HG03108 (cell line): ENCODE measurements around the gene DPT.

ENCODE experiments used
- ATAC-seq: cut with Tn5 transposase; IDR thresholded peaks from one replicate; pipeline ENCODE4 v1.9.1; 2021; ENCODE audit warnings: moderate library complexity; ENCODE audit not compliant: unreplicated experiment

The DPT gene

DNA sequence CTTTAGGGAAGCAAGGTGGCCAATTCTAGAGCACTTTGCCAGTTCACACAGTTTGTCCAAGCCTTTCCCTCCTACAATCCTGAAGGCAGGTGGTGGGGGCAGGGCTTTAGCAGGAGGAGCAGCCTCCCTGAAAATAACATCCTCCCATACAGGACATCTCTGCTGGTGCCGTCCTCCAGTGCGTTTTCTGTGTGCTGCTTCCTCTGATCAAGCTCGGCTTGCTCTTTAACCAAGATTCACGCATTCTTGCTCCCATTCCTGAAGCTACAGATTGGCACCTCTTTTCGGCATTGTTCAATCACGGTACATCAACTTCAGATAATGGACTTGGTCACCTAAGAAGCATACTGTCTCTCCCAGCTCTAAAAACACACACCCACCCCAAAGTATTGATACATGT is 7.5 kb upstream of the DPT start:
- no peak for ATAC-seq

- no peak for ATAC-seq
Observed at GRCh38 chr1:168735974-168736373, 7.0 kb upstream of the DPT start.

DNA sequence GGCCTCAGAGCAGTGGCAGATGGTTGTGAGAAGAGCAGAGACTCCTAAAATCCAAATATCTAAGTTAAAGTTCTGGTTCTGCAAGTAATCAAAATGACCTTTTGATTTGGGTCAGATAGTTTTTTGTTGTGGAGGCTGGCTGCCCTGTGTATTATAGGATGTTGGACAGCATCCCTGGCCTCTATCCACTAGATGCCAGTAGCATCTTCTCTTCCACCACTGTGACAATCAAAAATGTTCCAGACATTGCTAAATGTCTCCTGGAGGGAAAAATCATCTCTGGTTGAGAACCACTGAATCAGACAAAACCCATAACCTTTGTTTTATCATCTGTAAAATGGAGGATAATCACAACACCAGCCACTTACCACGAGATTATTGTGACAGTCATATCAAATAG is 5.9 kb upstream of the DPT start:
- no peak for ATAC-seq

- no peak for ATAC-seq
Observed at GRCh38 chr1:168734271-168734670, 5.3 kb upstream of the DPT start.

DNA sequence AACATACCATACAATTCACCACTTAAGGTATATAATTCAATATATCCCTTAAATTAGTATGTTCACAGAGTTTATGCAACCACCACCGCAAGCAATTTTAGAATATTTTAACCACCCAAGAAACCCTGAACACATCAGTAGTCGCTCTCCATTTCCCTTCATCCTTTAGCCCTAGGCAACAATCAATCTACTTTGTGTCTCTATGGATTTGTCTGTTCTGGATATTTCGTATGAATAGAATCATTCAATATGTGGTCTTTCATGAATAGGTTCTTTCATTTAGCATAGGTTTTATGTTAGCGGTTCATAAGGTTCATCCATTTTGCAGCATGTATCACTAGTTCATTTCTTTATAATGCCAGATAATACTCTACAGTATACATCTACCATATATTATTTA is 4.2 kb upstream of the DPT start:
- no peak for ATAC-seq

- ATAC-seq = no peak
Observed at GRCh38 chr1:168732736-168733135, 3.7 kb upstream of the DPT start.

GRCh38 chr1:168731244-168731953 is 2.4 kb upstream of the DPT start:
- ATAC-seq = no peak

DNA sequence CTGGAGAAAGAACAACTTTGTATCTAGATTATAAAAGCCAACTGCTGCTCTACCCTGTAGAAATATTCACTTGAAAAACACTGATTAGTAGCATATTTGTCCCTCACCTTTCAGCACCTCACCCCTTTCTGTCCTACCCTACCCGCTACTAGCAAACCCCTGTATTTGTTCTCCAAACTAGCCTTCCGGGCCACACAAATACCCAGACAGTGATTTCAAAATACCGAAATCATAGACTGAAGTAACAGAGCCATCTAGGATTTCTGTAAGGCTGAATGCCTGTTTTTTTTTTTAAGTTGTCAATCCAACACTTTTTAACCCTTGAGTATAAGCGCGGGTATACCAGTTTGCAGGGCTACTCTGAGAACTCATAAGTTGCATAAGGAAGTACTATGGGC is 398 bp upstream of the DPT start:
- ATAC-seq = no peak

GRCh38 chr1:168726719-168727118 is 2.3 kb downstream of the DPT start:
- no peak for ATAC-seq

DNA sequence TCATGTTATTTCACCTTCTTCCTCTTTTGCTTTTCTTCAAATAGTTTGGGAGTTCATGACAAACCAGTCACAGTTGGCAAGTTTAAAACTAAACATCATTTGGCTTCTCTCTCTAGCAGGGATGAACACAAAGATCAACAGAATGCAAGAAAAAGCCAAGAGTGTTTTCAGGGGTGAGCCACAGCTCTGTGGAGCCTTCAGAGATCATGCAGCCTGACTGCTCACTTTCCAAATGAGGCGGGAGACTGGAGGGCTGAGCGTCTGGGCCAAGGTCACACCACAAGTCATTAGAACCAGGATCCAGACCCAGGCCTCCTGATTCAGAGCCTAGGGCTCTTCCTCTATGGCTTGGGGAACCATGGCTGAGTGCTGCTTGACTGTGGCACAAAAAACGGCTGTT is 2.7 kb downstream of the DPT start:
- ATAC-seq = no peak

GRCh38 chr1:168725831-168726230 is 3.2 kb downstream of the DPT start:
- no peak for ATAC-seq

DNA sequence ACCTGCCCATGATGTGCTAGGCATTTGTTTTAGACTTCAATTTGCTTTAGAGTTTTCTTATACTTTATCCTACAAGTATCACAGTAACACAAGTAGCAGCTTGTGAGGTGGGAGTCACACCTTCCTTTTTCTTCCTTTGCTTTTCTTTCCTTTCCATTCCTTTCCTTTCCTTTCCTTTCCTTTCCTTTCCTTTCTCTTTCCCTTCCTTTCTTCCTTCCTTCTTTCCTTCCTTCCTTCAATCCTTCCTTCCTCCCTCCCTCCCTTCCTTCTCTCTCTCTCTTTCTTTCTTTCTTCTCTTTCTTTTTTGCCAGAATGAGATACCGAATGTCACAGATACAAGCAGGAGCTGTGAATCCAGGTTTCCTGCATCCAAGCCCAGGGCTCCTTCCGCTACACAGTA is 3.9 kb downstream of the DPT start:
- no peak for ATAC-seq

- ATAC-seq = no peak
Observed at GRCh38 chr1:168723000-168723399, 6.0 kb downstream of the DPT start.

- ATAC-seq = no peak
Observed at GRCh38 chr1:168720839-168721238, 8.2 kb downstream of the DPT start.

GRCh38 chr1:168719306-168720111 is 9.5 kb downstream of the DPT start:
- no peak for ATAC-seq

DNA sequence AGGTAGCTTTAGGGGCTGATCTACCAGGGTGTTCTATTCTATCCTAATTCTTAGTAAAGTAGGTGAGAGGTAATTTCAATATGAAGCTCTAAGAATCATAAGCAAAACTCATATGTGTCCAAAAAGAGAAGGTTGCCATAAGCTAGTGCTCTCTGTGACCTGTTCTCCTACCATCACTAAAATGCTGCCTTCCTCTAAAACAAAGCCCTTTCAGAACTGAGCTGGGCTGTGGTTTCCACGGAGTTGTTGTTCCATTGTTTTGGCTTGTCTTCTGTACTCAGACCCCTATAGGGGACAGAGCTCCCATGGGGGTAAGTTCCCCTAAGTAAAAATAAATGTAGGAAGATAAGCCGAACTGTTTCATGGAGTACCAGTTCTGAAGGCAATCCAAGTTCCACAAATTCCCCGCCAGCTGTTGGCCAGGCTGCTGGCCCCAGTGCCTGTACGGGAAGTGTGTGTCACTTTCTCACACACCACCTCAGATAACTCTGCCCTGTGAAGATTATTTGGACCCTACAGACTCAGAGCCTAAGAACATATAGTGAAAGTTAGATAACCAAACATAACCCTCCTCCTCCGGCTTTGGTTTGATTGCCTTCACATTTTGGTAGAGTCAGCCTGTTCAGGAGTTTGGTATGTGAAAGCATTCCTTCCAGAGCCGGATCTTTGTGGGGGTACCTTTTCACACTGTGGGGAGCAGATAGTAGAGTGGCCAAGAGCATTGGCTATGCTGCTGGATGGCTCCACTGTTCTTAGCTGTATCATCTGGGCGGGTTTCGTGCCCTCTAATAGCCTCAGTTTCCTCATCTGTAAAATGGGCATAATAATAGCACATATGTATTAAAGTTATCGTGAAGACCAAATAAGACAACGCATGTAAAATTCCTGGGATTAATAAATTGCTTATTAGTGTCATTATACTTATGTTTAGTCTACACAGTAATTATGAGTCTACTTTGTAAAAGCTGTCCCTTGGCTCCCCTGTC is 10.8 kb downstream of the DPT start:
- no peak for ATAC-seq

DNA sequence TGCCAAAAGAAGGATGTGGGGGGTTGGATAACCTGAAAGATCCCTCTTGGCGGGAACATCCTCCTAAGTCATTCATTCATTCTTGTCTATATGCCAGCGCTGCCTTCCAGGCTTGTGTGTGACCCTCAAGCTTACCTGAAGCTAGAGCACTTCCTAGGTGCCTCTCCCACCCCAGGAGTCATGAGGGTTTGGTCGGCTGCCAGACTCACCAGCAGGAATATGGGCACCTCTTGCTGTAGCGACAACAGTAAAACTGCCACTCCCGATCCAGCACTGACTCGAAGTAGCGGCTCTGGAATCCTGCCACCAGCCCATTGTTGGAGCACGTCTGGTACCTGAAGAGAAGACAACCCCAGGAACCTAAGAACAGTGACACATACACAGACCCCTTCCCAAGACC is 15.0 kb downstream of the DPT start:
- no peak for ATAC-seq

- no peak for ATAC-seq
Observed at GRCh38 chr1:168709405-168710363, 19.3 kb downstream of the DPT start.

DNA sequence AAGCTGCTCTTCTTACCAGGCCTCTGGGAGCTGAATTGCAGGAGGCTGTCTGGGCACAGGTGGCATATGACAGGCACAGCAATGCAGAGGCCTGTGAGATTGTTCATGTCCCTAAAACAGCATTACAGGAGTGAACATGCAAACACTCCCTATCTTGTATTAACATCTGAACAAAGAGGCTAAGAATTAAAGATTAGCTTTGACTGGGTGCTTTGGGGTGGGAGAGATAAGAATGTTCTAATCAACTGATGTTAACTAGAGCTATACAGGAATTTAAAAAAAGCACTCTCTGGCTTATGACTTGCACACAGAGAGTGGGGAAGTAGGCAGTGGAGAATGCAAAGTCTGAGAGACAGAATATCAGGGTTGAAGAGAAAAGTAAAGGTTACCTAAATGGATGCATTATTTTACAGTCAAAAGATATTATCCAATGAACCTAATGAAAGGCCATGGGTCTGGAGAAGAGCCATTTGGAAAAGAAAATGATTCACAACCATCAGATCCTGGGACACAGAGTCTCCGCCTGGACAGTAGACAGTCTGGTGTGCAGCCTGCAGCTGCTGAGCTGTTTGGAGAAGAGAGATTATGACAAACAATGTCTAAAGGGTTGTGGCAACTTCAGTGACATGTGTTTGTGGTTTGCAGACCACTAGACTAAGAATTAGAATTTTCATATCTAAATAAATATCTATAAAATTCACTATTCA is 20.2 kb downstream of the DPT start:
- ATAC-seq = no peak
